H1 (cell line): ENCODE data around the gene GNA12. TPM values are rescaled to one million over a fixed set of nuclear protein-coding genes. Genes with fewer than 3 reads are reported as not detected.

Experiments used
- CTCF ChIA-PET: fragments of 300-600 bp; sonication (Branson Sonifier 250); formaldehyde crosslinking; loops from one replicate; lab custom pipeline; 2021; ENCODE audit not compliant: partially characterized antibody; lab: Charles Lee
- POLR2A ChIA-PET: fragments of 300-600 bp; sonication (Branson Sonifier 250); formaldehyde crosslinking; loops from one replicate; lab custom pipeline; 2021; ENCODE audit warnings: inconsistent platforms; ENCODE audit not compliant: partially characterized antibody; lab: Charles Lee
- DNase-seq, 2 experiments: peaks; one replicate each; pipeline versions ENCODE4 v3.0.0 to v3.0.0-alpha.2; 2010 to 2022; ENCODE audit warnings: low spot score in 2 of 2, low read depth in 1 of 2, mixed read lengths in 1 of 2
- FAIRE-seq: peaks from 2 replicates; lab custom pipeline; 2011; peaks lifted over from hg19 to GRCh38; lab: Jason Lieb, UNC
- H2AFZ ChIP-seq: 2 replicates; pipeline ENCODE4 v1.8.1; 2012; ENCODE audit warnings: low read length, inconsistent platforms
- H2AK5ac ChIP-seq: 2 replicates; pipeline ENCODE4 v1.6.1; 2013; ENCODE audit warnings: low read depth, low read length
- H2BK120ac ChIP-seq: replicated peaks from 2 replicates; pipeline ENCODE3; 2013; ENCODE audit warnings: low read depth, low read length, inconsistent platforms
- H2BK12ac ChIP-seq: 2 replicates; pipeline ENCODE4 v1.6.1; 2013; ENCODE audit warnings: low read depth, low read length
- H2BK15ac ChIP-seq: 2 replicates; pipeline ENCODE4 v1.6.1; 2013; ENCODE audit warnings: low read length
- H2BK20ac ChIP-seq: 2 replicates; pipeline ENCODE4 v1.6.1; 2013; ENCODE audit warnings: low read length
- H2BK5ac ChIP-seq: 2 replicates; pipeline ENCODE4 v1.6.1; 2013; ENCODE audit warnings: low read depth, low read length
- H3K14ac ChIP-seq: 2 replicates; pipeline ENCODE4 v1.6.1; 2013; ENCODE audit warnings: inconsistent platforms; ENCODE audit not compliant: insufficient read length
- H3K18ac ChIP-seq: 2 replicates; pipeline ENCODE4 v1.6.1; 2013; ENCODE audit warnings: low read length; ENCODE audit errors: extremely low read depth
- H3K23ac ChIP-seq: 2 replicates; pipeline ENCODE4 v1.6.1; 2013; ENCODE audit warnings: inconsistent platforms; ENCODE audit not compliant: insufficient read length
- H3K23me2 ChIP-seq: 2 replicates; pipeline ENCODE4 v1.6.1; 2013; ENCODE audit warnings: low read depth, low read length
- H3K27ac ChIP-seq: 2 replicates; pipeline ENCODE4 v1.6.1; 2011; ENCODE audit warnings: low read depth, low read length, inconsistent platforms
- H3K27me3 ChIP-seq, 4 experiments: replicated peaks in 1 of 4; 1 replicate in 1 of 4; 2 replicates in 3 of 4; pipeline versions ENCODE4 v1.6.1 to v1.8.1; 2011 to 2013; ENCODE audit warnings: low read length in 3 of 4, mild to moderate bottlenecking in 3 of 4, inconsistent platforms in 2 of 4, mixed read lengths in 2 of 4, moderate library complexity in 1 of 4; ENCODE audit not compliant: control insufficient read depth in 3 of 4, insufficient read depth in 3 of 4; ENCODE audit errors: extremely low read depth in 1 of 4
- H3K36me3 ChIP-seq, 4 experiments: 2 replicates each; pipeline versions ENCODE4 v1.6.1 to v1.8.1; 2011 to 2013; ENCODE audit warnings: mild to moderate bottlenecking in 4 of 4, low read length in 3 of 4, moderate library complexity in 2 of 4, control low read depth in 1 of 4, inconsistent platforms in 1 of 4; ENCODE audit not compliant: insufficient read depth in 4 of 4, control insufficient read depth in 2 of 4
- H3K4ac ChIP-seq: replicated peaks from 2 replicates; pipeline ENCODE3; 2013; ENCODE audit warnings: low read length, low read depth, mixed read lengths, inconsistent platforms; ENCODE audit not compliant: insufficient read length
- H3K4me1 ChIP-seq, 4 experiments: replicated peaks in 1 of 4; 1 replicate in 1 of 4; 2 replicates in 3 of 4; pipeline versions ENCODE4 v1.6.1 to v1.8.1; 2011 to 2013; ENCODE audit warnings: low read length in 3 of 4, inconsistent platforms in 2 of 4, mixed read lengths in 1 of 4; ENCODE audit not compliant: insufficient read depth in 4 of 4, control insufficient read depth in 3 of 4
- H3K4me2 ChIP-seq, 2 experiments: 2 replicates each; pipeline versions ENCODE4 v1.6.1 to v1.8.1; 2011 to 2013; ENCODE audit warnings: low read depth in 2 of 2, low read length in 2 of 2, control low read depth in 1 of 2, inconsistent platforms in 1 of 2, mild to moderate bottlenecking in 1 of 2; ENCODE audit not compliant: insufficient read depth in 1 of 2
- H3K4me3 ChIP-seq, 4 experiments: fragments of 200-600, 300-600 bp in 1 of 4; sonication (generic), shearing (Covaris generic), sonication (Bioruptor Twin) in 1 of 4; 2 replicates each; pipeline versions ENCODE4 v1.5.1 to v1.8.1; 2011 to 2016; ENCODE audit warnings: low read length in 4 of 4, low read depth in 3 of 4, control low read depth in 2 of 4, inconsistent platforms in 2 of 4, mild to moderate bottlenecking in 2 of 4, mixed read lengths in 1 of 4, moderate library complexity in 1 of 4; ENCODE audit not compliant: insufficient read depth in 2 of 4; ENCODE audit errors: extremely low read depth in 1 of 4
- H3K56ac ChIP-seq: replicated peaks from 2 replicates; pipeline ENCODE3; 2013; ENCODE audit warnings: low read depth, mild to moderate bottlenecking, mixed read lengths, low read length, inconsistent platforms; ENCODE audit not compliant: insufficient read length
- H3K79me1 ChIP-seq: 2 replicates; pipeline ENCODE4 v1.6.1; 2013; ENCODE audit warnings: low read depth, low read length, control low read depth
- H3K79me2 ChIP-seq, 2 experiments: 2 replicates each; pipeline versions ENCODE4 v1.6.1 to v1.8.1; 2012 to 2013; ENCODE audit warnings: low read length in 2 of 2, mild to moderate bottlenecking in 2 of 2, inconsistent platforms in 1 of 2; ENCODE audit not compliant: insufficient read depth in 2 of 2, control insufficient read depth in 1 of 2
- H3K9ac ChIP-seq, 4 experiments: replicated peaks in 1 of 4; 1 replicate in 1 of 4; 2 replicates in 3 of 4; pipeline versions ENCODE4 v1.6.1 to v1.8.1; 2011 to 2013; ENCODE audit warnings: low read depth in 3 of 4, low read length in 3 of 4, control low read depth in 2 of 4, mild to moderate bottlenecking in 2 of 4, moderate library complexity in 2 of 4, inconsistent platforms in 1 of 4; ENCODE audit errors: extremely low read depth in 1 of 4
- H3K9me3 ChIP-seq, 2 experiments: 2 replicates each; pipeline versions ENCODE4 v1.6.1 to v1.8.1; 2012 to 2013; ENCODE audit warnings: mild to moderate bottlenecking in 2 of 2, moderate library complexity in 2 of 2, control low read depth in 1 of 2, inconsistent platforms in 1 of 2, low read depth in 1 of 2, low read length in 1 of 2, mixed read lengths in 1 of 2; ENCODE audit not compliant: insufficient read depth in 2 of 2
- H4K20me1 ChIP-seq, 2 experiments: replicated peaks in 1 of 2; 2 replicates each; pipeline versions ENCODE3 to v1.8.1; 2011 to 2013; ENCODE audit warnings: inconsistent platforms in 2 of 2, low read length in 2 of 2, mild to moderate bottlenecking in 1 of 2; ENCODE audit not compliant: insufficient read depth in 2 of 2, control insufficient read depth in 1 of 2
- H4K5ac ChIP-seq: 2 replicates; pipeline ENCODE4 v1.6.1; 2013; ENCODE audit warnings: low read length, low read depth, mixed read lengths, inconsistent platforms; ENCODE audit not compliant: insufficient read length
- H4K8ac ChIP-seq: 2 replicates; pipeline ENCODE4 v1.8.0; 2013; ENCODE audit warnings: mild to moderate bottlenecking, moderate library complexity, low read length, inconsistent platforms; ENCODE audit not compliant: insufficient read depth; ENCODE audit errors: extremely low read depth
- H4K91ac ChIP-seq: replicated peaks from 2 replicates; pipeline ENCODE3; 2013; ENCODE audit warnings: low read length, mixed read lengths, inconsistent platforms; ENCODE audit not compliant: insufficient read length
- ASH2L ChIP-seq: fragments of 200-600, 300-600 bp; sonication (generic); IDR thresholded peaks from one replicate; pipeline ENCODE4 v1.7.1; 2017; ENCODE audit warnings: low read length
- CBX8 ChIP-seq: fragments of 300-800, 300-1000 bp; sonication (generic); IDR thresholded peaks from 2 replicates; pipeline ENCODE4 v1.7.1; 2016; ENCODE audit warnings: low read depth, low read length, borderline replicate concordance
- CREB1 ChIP-seq: IDR thresholded peaks from 2 replicates; pipeline ENCODE4 v1.6.1; 2012; ENCODE audit warnings: inconsistent platforms
- HDAC2 ChIP-seq, 2 experiments: fragments of 300-600 bp in 1 of 2; sonication (generic) in 1 of 2; IDR thresholded peaks; 2 replicates each; pipeline ENCODE4 v1.6.1; 2011 to 2012; ENCODE audit warnings: low read depth in 2 of 2, low read length in 2 of 2, mild to moderate bottlenecking in 2 of 2, moderate library complexity in 2 of 2, borderline replicate concordance in 1 of 2, inconsistent platforms in 1 of 2
- POU5F1 ChIP-seq: IDR thresholded peaks from 2 replicates; pipeline ENCODE4 v1.6.1; 2011; ENCODE audit warnings: low read depth, mild to moderate bottlenecking, low read length, moderate library complexity
- SP1 ChIP-seq: IDR thresholded peaks from 2 replicates; pipeline ENCODE4 v1.6.1; 2011; ENCODE audit warnings: low read depth, low read length
- SP4 ChIP-seq: IDR thresholded peaks from 2 replicates; pipeline ENCODE4 v1.6.1; 2012; ENCODE audit warnings: low read length, inconsistent platforms
- SUZ12 ChIP-seq: fragments of 200-600 bp; sonication (generic); IDR thresholded peaks from 2 replicates; pipeline ENCODE4 v1.6.1; 2012; ENCODE audit warnings: mild to moderate bottlenecking, inconsistent platforms, low read length, moderate library complexity, mixed read lengths
- TEAD4 ChIP-seq: IDR thresholded peaks from 2 replicates; pipeline ENCODE4 v1.6.1; 2012; ENCODE audit warnings: low read depth, low read length, inconsistent platforms, mixed read lengths
- WGBS, 2 experiments: shearing (Covaris generic) in 1 of 2; methylation state at CpG; one replicate each; pipeline versions ENCODE4 v1.1.6 to v1.1.7; 2013 to 2015; ENCODE audit warnings: low lambda C conversion rate in 2 of 2, mixed read lengths in 2 of 2, inconsistent platforms in 1 of 2, low coverage in 1 of 2, missing lambda C conversion rate in 1 of 2; ENCODE audit not compliant: insufficient replicate concordance in 2 of 2, insufficient coverage in 1 of 2, insufficient read length in 1 of 2; ENCODE audit errors: extremely low coverage in 1 of 2, missing lambda C conversion rate in 1 of 2; 5-methylcytosine and 5-hydroxymethylcytosine counted together
- polyA plus RNA-seq, 7 experiments: library from polyadenylated mRNA; depleted of rRNA in 3 of 7; stranded (reverse) in 5 of 7; unstranded in 2 of 7; fragments of >200 nt in 5 of 7; fragments of 200-250 nt in 2 of 7; gene quantifications; 1 replicate in 5 of 7; 2 replicates in 1 of 7; 4 replicates in 1 of 7; pipeline versions ENCODE4 v1.2.1 to v1.2.3, GENCODE V29; 2011 to 2013; ENCODE audit warnings: missing spikeins in 2 of 7, mixed read lengths in 2 of 7
- total RNA-seq: library from RNA; stranded (reverse); fragmentation: NEBNext Ultra II Directional; extraction: Animal tissue kit (Norgen Biotek cat#: 25700); gene quantifications from 2 replicates; pipeline ENCODE4 v1.2.1, GENCODE V29; 2021
- TF ChIP-seq, protein P1 (sequence below): IDR thresholded peaks from 2 replicates; pipeline ENCODE4 v1.6.1; 2012; ENCODE audit warnings: inconsistent platforms

GNA12 gene
- total and polyA plus RNA-seq, 2 of the 8 experiments (the other 6 are each of a cell fraction or from before 2014, with no cell fraction given): 96.5 to 109 TPM

DNA sequence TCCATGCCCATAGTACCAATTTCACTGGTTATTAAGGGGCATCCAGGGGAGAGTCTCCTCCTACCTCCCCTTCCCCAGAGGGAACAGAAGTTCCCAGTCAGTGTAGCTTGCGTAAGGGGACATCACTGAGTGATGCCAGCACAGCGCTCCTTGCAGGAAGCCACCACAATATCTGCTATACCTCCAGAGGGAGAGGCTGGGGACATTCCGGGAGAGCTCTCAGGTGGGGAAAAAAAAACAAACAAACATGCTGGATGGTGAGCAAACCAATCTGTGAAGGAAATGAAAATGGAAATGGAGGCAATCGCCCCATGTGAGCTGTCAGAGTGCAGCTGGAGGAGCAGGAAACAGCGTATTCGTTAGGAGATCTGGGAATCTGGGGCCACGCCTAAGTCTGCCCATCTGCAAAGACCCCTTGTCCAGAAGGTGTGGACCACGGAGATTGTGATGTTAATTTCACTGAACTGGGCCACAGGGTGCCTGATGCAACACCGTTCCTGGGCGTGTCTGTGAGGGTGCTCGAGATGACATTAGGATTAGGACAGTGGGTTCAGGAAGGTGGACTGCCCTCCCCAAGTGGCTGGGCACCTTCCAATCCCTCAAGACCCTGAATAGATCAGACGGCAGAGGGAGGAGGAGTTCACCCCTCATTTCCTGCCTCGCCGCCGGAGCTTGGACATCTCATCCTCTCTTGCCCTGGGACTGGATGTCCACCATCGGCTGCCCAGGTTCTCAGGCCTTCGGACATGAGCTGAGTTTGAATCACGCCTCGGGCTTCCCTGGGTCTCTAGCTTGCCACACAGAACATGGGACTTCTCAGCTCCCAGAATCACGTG is 30.5 kb downstream of the GNA12 start:
- Histone ChIP-seq H2AFZ (no peak overlapping the region), H3K79me1 (peaks cover 22% of the 10 kb centered on the region; the same call in 1 of the 2 replicates), H3K14ac (no peak overlapping the region), H2BK12ac (peak overlapping the region; percentile 50; the same call in 1 of the 2 replicates), H3K18ac (no peak overlapping the region; the same call in 1 of the 2 replicates), H3K4me1 (peaks cover 17 to 44% (median 30%) of the 10 kb centered on the region in 4 experiments), H4K20me1 (peaks cover 3 to 11% of the 10 kb centered on the region in 2 experiments), H2BK5ac (peak overlapping the region; percentile 3), H3K9me3 (no peaks in the 10 kb centered on the region), H3K23me2 (no peaks in the 10 kb centered on the region), H3K56ac (peak overlapping the region; percentile 37), H3K79me2 (peaks cover 16 to 100% of the 10 kb centered on the region in 2 experiments), H2BK15ac (0 out of 2 replicates have a peak overlapping the region, but pooled peaks have one; percentile 5), H3K9ac (no peak overlapping the region), H2BK20ac (no peak overlapping the region), H3K23ac (no peak overlapping the region), H4K8ac (no peak overlapping the region), H3K4me3 (no peak overlapping the region), H3K36me3 (no peaks in the 10 kb centered on the region), H4K91ac (peak overlapping the region; percentile 86), H2AK5ac (no peak overlapping the region), H3K4ac (no peak overlapping the region), H4K5ac (no peak overlapping the region), H2BK120ac (no peak overlapping the region), H3K4me2 (no peak overlapping the region; a peak in 2 of 4 replicates), H3K27ac (no peak overlapping the region), H3K27me3 (no peaks in the 10 kb centered on the region)
- CTCF ChIA-PET: interaction anchor here (0.7 to 2.1 kb wide), 13 partner anchors 7 to 197 kb away, joined by 3 to 11 read pairs (median 3); no protein-coding TSS in a partner anchor
- POLR2A ChIA-PET: interaction anchor here (0.6 to 4.7 kb wide), 4 partner anchors 8 to 1814 kb away, joined by 4 to 21 read pairs (median 4); no protein-coding TSS in a partner anchor
- FAIRE-seq: no peak
- no peak for DNase-seq
- WGBS, 2 experiments: 84% methylated on average over 20 of the region's 20 CpGs; no CpG with 5 or more reads in 1 of the 2 experiments
- TF ChIP-seq CREB1 (no peak), SP1 (no peak), TEAD4 (no peak), POU5F1 (no peak), SP4 (no peak), ASH2L (no peak), HDAC2 (IDR thresholded peaks at IDR 0.05; ENCODE audit: borderline replicate concordance in 1 of 2, low read depth in 2 of 2, low read length in 2 of 2) (no peak), SUZ12 (no peak), CBX8 (no peak)
- TF ChIP-seq, protein P1, sequence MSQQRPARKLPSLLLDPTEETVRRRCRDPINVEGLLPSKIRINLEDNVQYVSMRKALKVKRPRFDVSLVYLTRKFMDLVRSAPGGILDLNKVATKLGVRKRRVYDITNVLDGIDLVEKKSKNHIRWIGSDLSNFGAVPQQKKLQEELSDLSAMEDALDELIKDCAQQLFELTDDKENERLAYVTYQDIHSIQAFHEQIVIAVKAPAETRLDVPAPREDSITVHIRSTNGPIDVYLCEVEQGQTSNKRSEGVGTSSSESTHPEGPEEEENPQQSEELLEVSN: no peak
